ENCODE measurements around the gene TAX1BP1. TPM values are rescaled to one million over a fixed set of nuclear protein-coding genes. Genes with fewer than 3 reads are reported as not detected.

The TAX1BP1 gene
- total and polyA plus RNA-seq, 2 of the 13 experiments (the other 11 are each of a cell fraction or from before 2014, with no cell fraction given): 95.2 to 98.9 TPM

DNA sequence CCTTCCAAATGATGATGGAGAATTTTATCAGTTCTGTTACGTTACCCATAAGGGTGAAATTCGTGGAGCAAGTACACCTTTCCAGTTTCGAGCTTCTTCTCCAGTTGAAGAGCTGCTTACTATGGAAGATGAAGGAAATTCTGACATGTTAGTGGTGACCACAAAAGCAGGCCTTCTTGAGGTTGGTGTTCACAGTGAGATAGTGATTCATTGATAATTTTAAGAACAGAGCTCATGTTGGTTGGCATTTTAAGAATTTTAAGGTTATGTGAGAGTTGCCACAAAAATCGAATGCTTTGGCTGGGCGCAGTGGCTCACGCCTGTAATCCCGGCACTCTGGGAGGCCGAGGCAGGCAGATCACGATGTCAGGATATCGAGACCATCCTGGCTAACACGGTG is 25.9 kb downstream of the TAX1BP1 start (continued):
- TF ChIP-seq, protein P1, sequence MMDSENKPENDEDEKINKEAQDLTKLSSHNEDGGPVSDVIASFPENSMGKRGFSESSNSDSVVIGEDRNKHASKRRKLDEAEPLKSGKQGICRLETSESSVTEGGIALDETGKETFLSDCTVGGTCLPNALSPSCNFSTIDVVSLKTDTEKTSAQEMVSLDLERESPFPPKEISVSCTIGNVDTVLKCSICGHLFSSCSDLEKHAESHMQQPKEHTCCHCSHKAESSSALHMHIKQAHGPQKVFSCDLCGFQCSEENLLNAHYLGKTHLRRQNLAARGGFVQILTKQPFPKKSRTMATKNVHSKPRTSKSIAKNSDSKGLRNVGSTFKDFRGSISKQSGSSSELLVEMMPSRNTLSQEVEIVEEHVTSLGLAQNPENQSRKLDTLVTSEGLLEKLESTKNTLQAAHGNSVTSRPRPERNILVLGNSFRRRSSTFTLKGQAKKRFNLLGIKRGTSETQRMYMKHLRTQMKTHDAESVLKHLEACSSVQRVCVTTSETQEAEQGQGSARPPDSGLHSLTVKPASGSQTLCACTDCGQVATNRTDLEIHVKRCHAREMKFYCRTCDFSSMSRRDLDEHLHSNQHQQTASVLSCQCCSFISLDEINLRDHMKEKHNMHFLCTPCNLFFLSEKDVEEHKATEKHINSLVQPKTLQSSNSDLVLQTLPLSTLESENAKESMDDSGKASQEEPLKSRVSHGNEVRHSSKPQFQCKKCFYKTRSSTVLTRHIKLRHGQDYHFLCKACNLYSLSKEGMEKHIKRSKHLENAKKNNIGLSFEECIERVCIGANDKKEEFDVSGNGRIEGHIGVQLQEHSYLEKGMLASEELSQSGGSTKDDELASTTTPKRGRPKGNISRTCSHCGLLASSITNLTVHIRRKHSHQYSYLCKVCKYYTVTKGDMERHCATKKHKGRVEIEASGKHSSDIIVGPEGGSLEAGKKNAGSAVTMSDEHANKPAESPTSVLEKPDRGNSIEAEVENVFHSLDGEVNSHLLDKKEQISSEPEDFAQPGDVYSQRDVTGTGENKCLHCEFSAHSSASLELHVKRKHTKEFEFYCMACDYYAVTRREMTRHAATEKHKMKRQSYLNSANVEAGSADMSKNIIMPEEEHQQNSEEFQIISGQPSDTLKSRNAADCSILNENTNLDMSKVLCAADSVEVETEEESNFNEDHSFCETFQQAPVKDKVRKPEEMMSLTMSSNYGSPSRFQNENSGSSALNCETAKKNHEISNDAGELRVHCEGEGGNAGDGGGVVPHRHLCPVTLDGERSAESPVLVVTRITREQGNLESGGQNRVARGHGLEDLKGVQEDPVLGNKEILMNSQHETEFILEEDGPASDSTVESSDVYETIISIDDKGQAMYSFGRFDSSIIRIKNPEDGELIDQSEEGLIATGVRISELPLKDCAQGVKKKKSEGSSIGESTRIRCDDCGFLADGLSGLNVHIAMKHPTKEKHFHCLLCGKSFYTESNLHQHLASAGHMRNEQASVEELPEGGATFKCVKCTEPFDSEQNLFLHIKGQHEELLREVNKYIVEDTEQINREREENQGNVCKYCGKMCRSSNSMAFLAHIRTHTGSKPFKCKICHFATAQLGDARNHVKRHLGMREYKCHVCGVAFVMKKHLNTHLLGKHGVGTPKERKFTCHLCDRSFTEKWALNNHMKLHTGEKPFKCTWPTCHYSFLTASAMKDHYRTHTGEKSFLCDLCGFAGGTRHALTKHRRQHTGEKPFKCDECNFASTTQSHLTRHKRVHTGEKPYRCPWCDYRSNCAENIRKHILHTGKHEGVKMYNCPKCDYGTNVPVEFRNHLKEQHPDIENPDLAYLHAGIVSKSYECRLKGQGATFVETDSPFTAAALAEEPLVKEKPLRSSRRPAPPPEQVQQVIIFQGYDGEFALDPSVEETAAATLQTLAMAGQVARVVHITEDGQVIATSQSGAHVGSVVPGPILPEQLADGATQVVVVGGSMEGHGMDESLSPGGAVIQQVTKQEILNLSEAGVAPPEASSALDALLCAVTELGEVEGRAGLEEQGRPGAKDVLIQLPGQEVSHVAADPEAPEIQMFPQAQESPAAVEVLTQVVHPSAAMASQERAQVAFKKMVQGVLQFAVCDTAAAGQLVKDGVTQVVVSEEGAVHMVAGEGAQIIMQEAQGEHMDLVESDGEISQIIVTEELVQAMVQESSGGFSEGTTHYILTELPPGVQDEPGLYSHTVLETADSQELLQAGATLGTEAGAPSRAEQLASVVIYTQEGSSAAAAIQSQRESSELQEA (CRISPR knock-in tag; IDR thresholded peaks at IDR 0.05; ENCODE audit: not compliant biosample characterization): no peak

DNA sequence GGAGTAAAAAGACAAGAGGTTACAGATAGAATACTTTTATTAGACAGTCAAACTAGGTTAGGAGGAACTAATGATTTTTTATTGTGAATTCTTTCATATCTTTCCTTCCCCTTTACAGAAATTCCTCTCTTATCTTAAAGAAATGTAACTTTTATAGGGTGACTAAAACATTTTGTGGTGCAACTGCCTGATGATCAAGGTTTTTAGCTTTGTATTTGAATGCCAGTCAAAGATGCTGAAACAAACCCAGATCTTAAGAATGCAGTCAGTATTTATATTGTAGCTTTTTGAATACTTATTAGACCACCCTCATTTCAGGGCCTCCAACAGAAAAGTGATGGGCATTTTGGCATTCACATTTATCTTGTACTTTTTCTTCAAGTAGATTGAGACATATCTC is 27.4 kb downstream of the TAX1BP1 start:
- DNase-seq (ENCODE audit: low spot score) (no peak), ATAC-seq (no peak), FAIRE-seq (no peak)
- H3K9me3 ChIP-seq (ENCODE audit: low read length): no peaks in the 10 kb centered on the region
- peaks cover 3% of the 10 kb centered on the region; the same call in 1 of the 2 replicates for H4K20me1 ChIP-seq (ENCODE audit: insufficient read depth, low read length)
- in situ Hi-C loops (cut with HindIII; ENCODE audit: extremely low pct_ligation_motif_present, low pct_unique_long_range_greater_than_20kb) (no loop called here), intact Hi-C loops (cut with micrococcal nuclease; ENCODE audit: unreplicated experiment) (no loop called here)
- no peak overlapping the region for H3K9ac ChIP-seq (ENCODE audit: insufficient read depth, low read depth, low read length)
- H3K27me3 ChIP-seq (ENCODE audit: control insufficient read depth in 1 of 2, insufficient read depth in 2 of 2, low read length in 2 of 2): no peaks in the 10 kb centered on the region
- no peak overlapping the region for H2AFZ ChIP-seq (ENCODE audit: low read length)
- no peak overlapping the region for H3K4me2 ChIP-seq (ENCODE audit: low read depth, low read length)
- peaks cover 5 to 30% of the 10 kb centered on the region in 2 experiments; a peak in 4 of 5 replicates for H3K36me3 ChIP-seq (replicated peaks in 1 of 2; ENCODE audit: control insufficient read depth in 1 of 2, insufficient read depth in 2 of 2, low read length in 2 of 2)
- ChIA-PET POLR2A (no interaction called here), CTCF (ENCODE audit: low intra/inter-chr PET ratio, low total read pairs) (no interaction called here)
- peaks cover 7% of the 10 kb centered on the region for H3K79me2 ChIP-seq (ENCODE audit: insufficient read depth, low read length)
- BruUV-seq (replicated peaks): no TSS peak
- no peak overlapping the region for H3K27ac ChIP-seq (ENCODE audit: extremely low read length, insufficient read depth, low read length)
- no peak overlapping the region for H3K4me3 ChIP-seq (replicated peaks in 1 of 3; ENCODE audit: insufficient read depth in 1 of 3, low read depth in 2 of 3, low read length in 3 of 3)
- H3K4me1 ChIP-seq (ENCODE audit: insufficient read depth, low read length): peaks cover 14% of the 10 kb centered on the region
- TF ChIP-seq, protein P2, sequence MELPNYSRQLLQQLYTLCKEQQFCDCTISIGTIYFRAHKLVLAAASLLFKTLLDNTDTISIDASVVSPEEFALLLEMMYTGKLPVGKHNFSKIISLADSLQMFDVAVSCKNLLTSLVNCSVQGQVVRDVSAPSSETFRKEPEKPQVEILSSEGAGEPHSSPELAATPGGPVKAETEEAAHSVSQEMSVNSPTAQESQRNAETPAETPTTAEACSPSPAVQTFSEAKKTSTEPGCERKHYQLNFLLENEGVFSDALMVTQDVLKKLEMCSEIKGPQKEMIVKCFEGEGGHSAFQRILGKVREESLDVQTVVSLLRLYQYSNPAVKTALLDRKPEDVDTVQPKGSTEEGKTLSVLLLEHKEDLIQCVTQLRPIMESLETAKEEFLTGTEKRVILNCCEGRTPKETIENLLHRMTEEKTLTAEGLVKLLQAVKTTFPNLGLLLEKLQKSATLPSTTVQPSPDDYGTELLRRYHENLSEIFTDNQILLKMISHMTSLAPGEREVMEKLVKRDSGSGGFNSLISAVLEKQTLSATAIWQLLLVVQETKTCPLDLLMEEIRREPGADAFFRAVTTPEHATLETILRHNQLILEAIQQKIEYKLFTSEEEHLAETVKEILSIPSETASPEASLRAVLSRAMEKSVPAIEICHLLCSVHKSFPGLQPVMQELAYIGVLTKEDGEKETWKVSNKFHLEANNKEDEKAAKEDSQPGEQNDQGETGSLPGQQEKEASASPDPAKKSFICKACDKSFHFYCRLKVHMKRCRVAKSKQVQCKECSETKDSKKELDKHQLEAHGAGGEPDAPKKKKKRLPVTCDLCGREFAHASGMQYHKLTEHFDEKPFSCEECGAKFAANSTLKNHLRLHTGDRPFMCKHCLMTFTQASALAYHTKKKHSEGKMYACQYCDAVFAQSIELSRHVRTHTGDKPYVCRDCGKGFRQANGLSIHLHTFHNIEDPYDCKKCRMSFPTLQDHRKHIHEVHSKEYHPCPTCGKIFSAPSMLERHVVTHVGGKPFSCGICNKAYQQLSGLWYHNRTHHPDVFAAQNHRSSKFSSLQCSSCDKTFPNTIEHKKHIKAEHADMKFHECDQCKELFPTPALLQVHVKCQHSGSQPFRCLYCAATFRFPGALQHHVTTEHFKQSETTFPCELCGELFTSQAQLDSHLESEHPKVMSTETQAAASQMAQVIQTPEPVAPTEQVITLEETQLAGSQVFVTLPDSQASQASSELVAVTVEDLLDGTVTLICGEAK (IDR thresholded peaks at IDR 0.05): no peak
- TF ChIP-seq, protein P2 (CRISPR knock-in tag; IDR thresholded peaks at IDR 0.05): no peak
- TF ChIP-seq SCMH1 (CRISPR knock-in tag; IDR thresholded peaks at IDR 0.05; ENCODE audit: borderline replicate concordance): no peak
- TF ChIP-seq KDM6A (CRISPR knock-in tag; IDR thresholded peaks at IDR 0.05; ENCODE audit: low read depth): no peak
- no peak for TF ChIP-seq KLF16 (CRISPR knock-in tag; IDR thresholded peaks at IDR 0.05)
